Measurements from ENCODE around the gene CDC42BPA. TPM values are rescaled to one million over a fixed set of nuclear protein-coding genes. Genes with fewer than 3 reads are reported as not detected.

Gene CDC42BPA
- total and polyA plus RNA-seq, 8 donors, result 6.2 to 198 (median 64.5) TPM

GRCh38 chr1:227335242-227336020 is 17.1 kb upstream of the CDC42BPA start:
- 67 to 83% (median 75%) methylated on average over 5 of the region's 5 CpGs for WGBS, 5 donors
- Histone ChIP-seq H3K9me3 (peaks cover 0 to 8% (median 2%) of the 10 kb centered on the region in 4 donors), H3K27ac (no peak overlapping the region), H3K36me3 (no peaks in the 10 kb centered on the region), H3K4me1 (no peaks in the 10 kb centered on the region), H3K4me3 (no peak overlapping the region), H3K27me3 (no peaks in the 10 kb centered on the region)
- DNase-seq, result no peak
- intact Hi-C loops (cut with DNase I; ENCODE audit: low total_unique reads), result no loop called here
- TF ChIP-seq POLR2A (IDR thresholded peaks at IDR 0.05), result no peak
- no peak for TF ChIP-seq POLR2AphosphoS5 (IDR thresholded peaks at IDR 0.05)
- no peak for TF ChIP-seq CTCF (IDR thresholded peaks at IDR 0.05)

GRCh38 chr1:227333423-227333822 is 15.1 kb upstream of the CDC42BPA start:
- peaks cover 0 to 4% (median 0%) of the 10 kb centered on the region in 4 donors for H3K4me1 ChIP-seq
- H3K9me3 ChIP-seq, result peaks cover 0 to 8% (median 2%) of the 10 kb centered on the region in 4 donors
- WGBS, 5 donors, result 91 to 98% (median 97%) methylated on average over 4 of the region's 4 CpGs
- no peak overlapping the region for H3K4me3 ChIP-seq
- H3K27ac ChIP-seq, result no peak overlapping the region
- DNase-seq, result no peak
- no peaks in the 10 kb centered on the region for H3K36me3 ChIP-seq
- no peak for TF ChIP-seq POLR2AphosphoS5 (IDR thresholded peaks at IDR 0.05)
- no peak for TF ChIP-seq EP300 (IDR thresholded peaks at IDR 0.05)
- TF ChIP-seq CTCF (IDR thresholded peaks at IDR 0.05), result no peak
- TF ChIP-seq POLR2A (IDR thresholded peaks at IDR 0.05), result no peak
- H3K27me3 ChIP-seq, result no peaks in the 10 kb centered on the region
- intact Hi-C loops (cut with DNase I; ENCODE audit: low total_unique reads), result no loop called here

- H3K36me3 ChIP-seq, result no peaks in the 10 kb centered on the region
- intact Hi-C loops (cut with DNase I; ENCODE audit: low total_unique reads), result no loop called here
- no peak for TF ChIP-seq EP300 (IDR thresholded peaks at IDR 0.05)
- no peak for TF ChIP-seq POLR2A (IDR thresholded peaks at IDR 0.05)
- TF ChIP-seq CTCF (IDR thresholded peaks at IDR 0.05), result no peak
- TF ChIP-seq POLR2AphosphoS5 (IDR thresholded peaks at IDR 0.05), result no peak
- 70 to 78% (median 74%) methylated on average over 8 of the region's 8 CpGs for WGBS, 5 donors
- H3K9me3 ChIP-seq, result peaks cover 0 to 8% (median 2%) of the 10 kb centered on the region in 4 donors
- no peak overlapping the region for H3K27ac ChIP-seq
- DNase-seq, result no peak
- H3K27me3 ChIP-seq, result no peaks in the 10 kb centered on the region
- no peak overlapping the region for H3K4me3 ChIP-seq
- H3K4me1 ChIP-seq, result peaks cover 0 to 9% (median 0%) of the 10 kb centered on the region in 4 donors
Measured at GRCh38 chr1:227330279-227331076, 12.2 kb upstream of the CDC42BPA start.

GRCh38 chr1:227328405-227329019 is 10.2 kb upstream of the CDC42BPA start:
- no peaks in the 10 kb centered on the region for H3K36me3 ChIP-seq
- TF ChIP-seq POLR2A (IDR thresholded peaks at IDR 0.05) (no peak), POLR2AphosphoS5 (IDR thresholded peaks at IDR 0.05) (no peak), CTCF (IDR thresholded peaks at IDR 0.05) (no peak), EP300 (IDR thresholded peaks at IDR 0.05) (no peak)
- H3K27me3 ChIP-seq, result no peaks in the 10 kb centered on the region
- no peak for DNase-seq
- peaks cover 0 to 9% (median 4%) of the 10 kb centered on the region in 4 donors for H3K4me1 ChIP-seq
- 66 to 79% (median 73%) methylated on average over 6 of the region's 6 CpGs for WGBS, 5 donors
- H3K9me3 ChIP-seq, result peaks cover 0 to 6% (median 2%) of the 10 kb centered on the region in 4 donors
- no peak overlapping the region for H3K4me3 ChIP-seq
- intact Hi-C loops (cut with DNase I; ENCODE audit: low total_unique reads), result no loop called here
- no peak overlapping the region for H3K27ac ChIP-seq

Measured in stomach (tissue), 9 donors.